HCT116 (cell line): ENCODE measurements around the gene CYGB. TPM values are rescaled to one million over a fixed set of nuclear protein-coding genes. Genes with fewer than 3 reads are reported as not detected.

Experiments
- ATAC-seq: fragments of 200-7000 bp; cut with Tn5 transposase; 2 replicates; pipeline ENCODE4 v1.9.1; 2020; ENCODE audit warnings: mild to moderate bottlenecking, moderate library complexity
- BruUV-seq: library from RNA; stranded (reverse); fragments of 400-500 nt; replicated peaks from 2 replicates; lab custom pipeline; 2021; lab: Mats Ljungman, UMichigan
- CTCF ChIA-PET: fragments of 300-600 bp; sonication (Branson Sonifier 250); formaldehyde crosslinking; loops from one replicate; lab custom pipeline; 2021; ENCODE audit warnings: antibody characterized with exemption; lab: Charles Lee
- POLR2A ChIA-PET: fragments of 300-600, 350-600 bp; sonication (Branson Sonifier 250); formaldehyde crosslinking; loops from one replicate; lab custom pipeline; 2021; ENCODE audit warnings: antibody characterized with exemption; lab: Charles Lee
- RAD21 ChIA-PET, 2 experiments: fragments of 300-600 bp; sonication (Branson Sonifier 250); formaldehyde crosslinking; loops; one replicate each; lab custom pipeline; 2023; ENCODE audit warnings: low total read pairs in 2 of 2; ENCODE audit not compliant: uncharacterized antibody in 2 of 2, unreplicated experiment in 2 of 2, low non-redundant PET in 1 of 2; lab: Charles Lee
- DNase-seq: peaks from one replicate; pipeline ENCODE4 v3.0.0-alpha.2; 2010; ENCODE audit warnings: low read depth, low spot score
- H2AFZ ChIP-seq: fragments of 200-600 bp; shearing (Covaris generic), sonication (generic); 2 replicates; pipeline ENCODE4 v1.6.1; 2017; ENCODE audit warnings: low read depth, mixed run types, mixed read lengths, antibody characterized with exemption, low read length; ENCODE audit not compliant: poor library complexity, severe bottlenecking
- H3K27ac ChIP-seq: 2 replicates; pipeline ENCODE4 v1.5.1; 2012; ENCODE audit warnings: low read depth, low read length
- H3K27me3 ChIP-seq: fragments of 200-600 bp; sonication (generic); 2 replicates; pipeline ENCODE4 v1.6.1; 2016; ENCODE audit warnings: mixed run types, low read length, mixed read lengths; ENCODE audit not compliant: insufficient read depth
- H3K36me3 ChIP-seq, 2 experiments: fragments of 200-500 bp in 1 of 2; fragments of 200-600 bp in 1 of 2; sonication (Bioruptor generic) in 1 of 2; sonication (generic) in 1 of 2; 2 replicates each; pipeline versions ENCODE4 v1.5.1 to v1.6.1; 2014 to 2016; ENCODE audit warnings: low read length in 2 of 2, inconsistent platforms in 1 of 2, mixed read lengths in 1 of 2, mixed run types in 1 of 2; ENCODE audit not compliant: insufficient read depth in 2 of 2, control insufficient read depth in 1 of 2
- H3K4me1 ChIP-seq, 2 experiments: fragments of 200-600 bp in 1 of 2; sonication (generic) in 1 of 2; 2 replicates each; pipeline versions ENCODE4 v1.5.1 to v1.6.1; 2012 to 2017; ENCODE audit warnings: low read length in 2 of 2, inconsistent platforms in 1 of 2, mild to moderate bottlenecking in 1 of 2, mixed read lengths in 1 of 2, mixed run types in 1 of 2, moderate library complexity in 1 of 2; ENCODE audit not compliant: insufficient read depth in 2 of 2, control insufficient read depth in 1 of 2
- H3K4me2 ChIP-seq: fragments of 200-600 bp; sonication (generic); 2 replicates; pipeline ENCODE4 v1.6.1; 2017; ENCODE audit warnings: mixed run types, low read length, mixed read lengths
- H3K4me3 ChIP-seq, 2 experiments: fragments of 200-600 bp in 1 of 2; sonication (generic) in 1 of 2; replicated peaks in 1 of 2; 2 replicates each; pipeline ENCODE4 v1.5.1; 2011 to 2016; ENCODE audit warnings: low read length in 2 of 2, control low read depth in 1 of 2, low read depth in 1 of 2, mild to moderate bottlenecking in 1 of 2, mixed read lengths in 1 of 2, mixed run types in 1 of 2
- H3K79me2 ChIP-seq: fragments of 200-600 bp; sonication (generic); 2 replicates; pipeline ENCODE4 v1.6.1; 2017; ENCODE audit warnings: mild to moderate bottlenecking, mixed run types, low read length, moderate library complexity, mixed read lengths; ENCODE audit not compliant: insufficient read depth
- H3K9ac ChIP-seq: fragments of 200-600 bp; sonication (generic); 2 replicates; pipeline ENCODE4 v1.6.1; 2016; ENCODE audit warnings: low read length, mixed read lengths
- H3K9me2 ChIP-seq: fragments of 200-600 bp; sonication (generic), shearing (Covaris generic); 2 replicates; pipeline ENCODE4 v1.6.1; 2017; ENCODE audit warnings: mixed run types, mild to moderate bottlenecking, moderate library complexity; ENCODE audit not compliant: insufficient read depth
- H3K9me3 ChIP-seq, 2 experiments: fragments of 200-500 bp in 1 of 2; fragments of 200-600 bp in 1 of 2; sonication (Bioruptor generic) in 1 of 2; sonication (generic) in 1 of 2; 2 replicates each; pipeline ENCODE4 v1.6.1; 2014 to 2017; ENCODE audit warnings: low read length in 2 of 2, mixed read lengths in 2 of 2, inconsistent platforms in 1 of 2, low read depth in 1 of 2, mild to moderate bottlenecking in 1 of 2, mixed run types in 1 of 2, moderate library complexity in 1 of 2; ENCODE audit not compliant: control insufficient read depth in 1 of 2, insufficient read depth in 1 of 2
- H4K20me1 ChIP-seq: fragments of 200-600 bp; sonication (generic), shearing (Covaris generic); 2 replicates; pipeline ENCODE4 v1.6.1; 2017; ENCODE audit warnings: mixed run types, mild to moderate bottlenecking, moderate library complexity; ENCODE audit not compliant: insufficient read depth
- CEBPB ChIP-seq: IDR thresholded peaks from 2 replicates; pipeline ENCODE4 v1.6.1; 2012; ENCODE audit warnings: low read depth
- CTCF ChIP-seq, 3 experiments: fragments of 200-600 bp in 1 of 3; sonication (generic) in 1 of 3; IDR thresholded peaks in 2 of 3; conservative IDR thresholded peaks in 1 of 3; 2 replicates each; pipeline ENCODE4 v1.5.1; 2012 to 2017; ENCODE audit warnings: low read depth in 2 of 3, low read length in 2 of 3, antibody characterized with exemption in 1 of 3, borderline replicate concordance in 1 of 3, control low read depth in 1 of 3, mild to moderate bottlenecking in 1 of 3, mixed read lengths in 1 of 3, mixed run types in 1 of 3, moderate library complexity in 1 of 3; ENCODE audit not compliant: insufficient read depth in 1 of 3
- EGR1 ChIP-seq: IDR thresholded peaks from 2 replicates; pipeline ENCODE4 v1.6.1; 2012; ENCODE audit warnings: low read depth
- FOSL1 ChIP-seq: IDR thresholded peaks from 2 replicates; pipeline ENCODE4 v1.6.1; 2012; ENCODE audit warnings: low read depth
- JUND ChIP-seq: IDR thresholded peaks from 2 replicates; pipeline ENCODE4 v1.6.1; 2012
- MAX ChIP-seq: IDR thresholded peaks from 2 replicates; pipeline ENCODE4 v1.6.1; 2012
- POLR2A ChIP-seq: IDR thresholded peaks from 2 replicates; pipeline ENCODE4 v1.7.0; 2011; ENCODE audit warnings: borderline replicate concordance; ENCODE audit not compliant: insufficient read depth, insufficient read length; ENCODE audit errors: extremely low read depth
- RAD21 ChIP-seq: IDR thresholded peaks from 2 replicates; pipeline ENCODE4 v1.6.1; 2012; ENCODE audit warnings: low read depth, mild to moderate bottlenecking
- REST ChIP-seq: IDR thresholded peaks from 2 replicates; pipeline ENCODE4 v1.6.1; 2012; ENCODE audit warnings: low read depth
- SP1 ChIP-seq: IDR thresholded peaks from 2 replicates; pipeline ENCODE4 v1.6.1; 2012; ENCODE audit warnings: low read depth
- SRF ChIP-seq: IDR thresholded peaks from 2 replicates; pipeline ENCODE4 v1.6.1; 2012; ENCODE audit warnings: low read depth
- TCF7L2 ChIP-seq: IDR thresholded peaks from 2 replicates; pipeline ENCODE4 v1.7.0; 2011; ENCODE audit warnings: borderline replicate concordance, inconsistent platforms; ENCODE audit not compliant: insufficient read depth, insufficient read length; ENCODE audit errors: extremely low read depth
- YY1 ChIP-seq: IDR thresholded peaks from 2 replicates; pipeline ENCODE4 v1.6.1; 2011; ENCODE audit warnings: low read length, low read depth, moderate library complexity, mild to moderate bottlenecking; ENCODE audit not compliant: insufficient replicate concordance; ENCODE audit errors: extremely low read depth
- ZBTB33 ChIP-seq: IDR thresholded peaks from 2 replicates; pipeline ENCODE4 v1.6.1; 2011; ENCODE audit warnings: mild to moderate bottlenecking, low read length, moderate library complexity; ENCODE audit not compliant: insufficient replicate concordance; ENCODE audit errors: extremely low read depth
- intact Hi-C: fragments of 100-400 bp; cut with micrococcal nuclease; formaldehyde crosslinking; loops from 2 replicates; pipeline ENCODE4 v1.10.0; 2022
- total RNA-seq: library from RNA; stranded (reverse); gene quantifications from one replicate; pipeline ENCODE4 v1.2.1, GENCODE V29; 2021; ENCODE audit not compliant: unreplicated experiment

The CYGB gene
- total RNA-seq, 1 experiment from 2014 or later, result 0.66 TPM

- DNase-seq, result no peak
- Histone ChIP-seq H3K27ac (no peak overlapping the region), H2AFZ (no peak overlapping the region), H3K9ac (no peak overlapping the region), H3K4me1 (peaks cover 21 to 48% of the 10 kb centered on the region in 2 experiments), H3K79me2 (no peaks in the 10 kb centered on the region; the same call in 1 of the 2 replicates), H3K9me2 (no peaks in the 10 kb centered on the region), H3K4me2 (no peak overlapping the region), H4K20me1 (no peaks in the 10 kb centered on the region), H3K4me3 (no peak overlapping the region), H3K9me3 (no peaks in the 10 kb centered on the region), H3K36me3 (no peaks in the 10 kb centered on the region), H3K27me3 (no peaks in the 10 kb centered on the region)
- ChIA-PET CTCF (interaction anchor here (0.7 kb wide), 1 partner anchor 155 kb away, joined by 3 read pairs; the partner anchor contains the start of gene MFSD11), POLR2A (interaction anchor here (0.6 kb wide), 1 partner anchor 16 kb away, joined by 3 read pairs; no protein-coding TSS in a partner anchor), RAD21 (no interaction called here)
- no TSS peak for BruUV-seq
- no peak for ATAC-seq
- TF ChIP-seq YY1 (no peak), CTCF (IDR thresholded peaks at IDR 0.05 in 2 of 3, conservative IDR thresholded peaks at IDR 0.05 in 1 of 3; ENCODE audit: borderline replicate concordance in 1 of 3, insufficient read depth in 1 of 3, low read depth in 2 of 3, low read length in 2 of 3) (no peak), POLR2A (no peak), FOSL1 (no peak), TCF7L2 (no peak), JUND (no peak), CEBPB (no peak), RAD21 (no peak), MAX (no peak), REST (no peak), EGR1 (no peak), ZBTB33 (no peak), SRF (no peak), SP1 (no peak)
- intact Hi-C loops, result no loop called here
These were observed 45.2 kb upstream of the CYGB start for GRCh38 chr17:76582660-76583059.
